ENCODE data around the gene UNC13A.

DNA sequence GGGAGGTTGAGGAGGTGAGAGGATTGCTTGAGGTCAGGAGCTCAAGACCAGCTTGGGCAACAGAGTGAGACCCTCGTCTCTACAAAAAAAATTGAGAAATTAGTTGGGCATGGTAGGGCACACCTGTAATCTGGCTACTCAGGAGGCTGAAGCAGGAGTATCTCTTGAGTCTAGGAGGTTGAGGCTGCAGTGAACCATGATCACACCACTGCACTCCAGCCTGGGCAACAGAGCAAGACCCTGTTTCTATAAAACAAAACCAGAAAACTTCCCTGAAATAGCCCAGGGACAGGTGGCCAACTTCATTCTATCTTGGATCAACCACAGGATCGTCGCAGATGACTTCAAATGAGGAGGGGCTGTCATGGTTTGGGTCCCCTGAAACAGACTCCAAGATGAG is 104.0 kb downstream of the UNC13A start:
- TF ChIP-seq CTCF (IDR thresholded peaks at IDR 0.05; ENCODE audit: insufficient read depth, low read length, poor library complexity, severe bottlenecking) (no peak), EZH2phosphoT487 (conservative IDR thresholded peaks at IDR 0.05; ENCODE audit: low read length) (no peak)
